ENCODE results near the gene SV2C.

Gene SV2C

DNA sequence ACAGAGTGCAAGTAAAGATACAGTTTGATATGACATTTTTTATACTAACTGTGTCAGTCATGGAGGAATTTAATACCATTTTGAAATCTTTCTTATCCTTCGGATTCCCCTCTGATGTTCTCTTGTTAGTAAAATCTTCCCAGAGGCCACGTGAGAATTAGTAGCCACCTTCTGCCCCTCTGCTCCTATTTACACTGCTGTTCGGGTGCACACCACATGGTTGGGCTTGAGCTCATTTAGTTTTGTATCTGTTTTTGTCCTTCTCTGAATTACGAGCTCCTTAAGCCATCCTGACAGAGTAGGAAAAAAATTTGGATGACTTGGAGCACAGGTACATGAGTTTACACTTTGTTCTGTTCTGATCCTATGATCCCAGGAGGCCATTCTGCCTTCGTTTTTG, 109.7 kb downstream of the SV2C start:
- Histone ChIP-seq H3K9me3 (ENCODE audit: control insufficient read depth, insufficient read depth, low read depth, low read length) (no peaks in the 10 kb centered on the region), H3K4me1 (ENCODE audit: control insufficient read depth, insufficient read depth, low read length) (no peaks in the 10 kb centered on the region), H3K27ac (ENCODE audit: extremely low read depth, low read depth, low read length) (no peak overlapping the region), H3K4me3 (ENCODE audit: low read depth, low read length) (no peak overlapping the region), H3K36me3 (ENCODE audit: control insufficient read depth in 2 of 2, insufficient read depth in 1 of 2, low read length in 2 of 2) (no peaks in the 10 kb centered on the region)
- ChIA-PET POLR2A (no interaction called here), CTCF (interaction anchor here (0.6 to 2.0 kb wide), 3 partner anchors 16 to 1534 kb away, joined by 3 to 5 read pairs (median 3); no protein-coding TSS in a partner anchor)
- TF ChIP-seq ZNF654 (tag by site-specific recombination; IDR thresholded peaks at IDR 0.05; ENCODE audit: low read depth), result no peak
- TF ChIP-seq, protein P1, sequence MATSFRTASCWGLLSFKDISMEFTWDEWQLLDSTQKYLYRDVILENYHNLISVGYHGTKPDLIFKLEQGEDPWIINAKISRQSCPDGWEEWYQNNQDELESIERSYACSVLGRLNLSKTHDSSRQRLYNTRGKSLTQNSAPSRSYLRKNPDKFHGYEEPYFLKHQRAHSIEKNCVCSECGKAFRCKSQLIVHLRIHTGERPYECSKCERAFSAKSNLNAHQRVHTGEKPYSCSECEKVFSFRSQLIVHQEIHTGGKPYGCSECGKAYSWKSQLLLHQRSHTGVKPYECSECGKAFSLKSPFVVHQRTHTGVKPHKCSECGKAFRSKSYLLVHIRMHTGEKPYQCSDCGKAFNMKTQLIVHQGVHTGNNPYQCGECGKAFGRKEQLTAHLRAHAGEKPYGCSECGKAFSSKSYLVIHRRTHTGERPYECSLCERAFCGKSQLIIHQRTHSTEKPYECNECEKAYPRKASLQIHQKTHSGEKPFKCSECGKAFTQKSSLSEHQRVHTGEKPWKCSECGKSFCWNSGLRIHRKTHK (tag by site-specific recombination; IDR thresholded peaks at IDR 0.05), result no peak
- peak; percentile 88 for TF ChIP-seq ZNF449 (tag by site-specific recombination; IDR thresholded peaks at IDR 0.05)

- no peaks in the 10 kb centered on the region for H3K9me3 ChIP-seq (ENCODE audit: control insufficient read depth, insufficient read depth, low read depth, low read length)
- POLR2A ChIA-PET, result no interaction called here
- no peak overlapping the region for H3K4me3 ChIP-seq (ENCODE audit: low read depth, low read length)
- H3K4me1 ChIP-seq (ENCODE audit: control insufficient read depth, insufficient read depth, low read length), result no peaks in the 10 kb centered on the region
- TF ChIP-seq, protein P2, sequence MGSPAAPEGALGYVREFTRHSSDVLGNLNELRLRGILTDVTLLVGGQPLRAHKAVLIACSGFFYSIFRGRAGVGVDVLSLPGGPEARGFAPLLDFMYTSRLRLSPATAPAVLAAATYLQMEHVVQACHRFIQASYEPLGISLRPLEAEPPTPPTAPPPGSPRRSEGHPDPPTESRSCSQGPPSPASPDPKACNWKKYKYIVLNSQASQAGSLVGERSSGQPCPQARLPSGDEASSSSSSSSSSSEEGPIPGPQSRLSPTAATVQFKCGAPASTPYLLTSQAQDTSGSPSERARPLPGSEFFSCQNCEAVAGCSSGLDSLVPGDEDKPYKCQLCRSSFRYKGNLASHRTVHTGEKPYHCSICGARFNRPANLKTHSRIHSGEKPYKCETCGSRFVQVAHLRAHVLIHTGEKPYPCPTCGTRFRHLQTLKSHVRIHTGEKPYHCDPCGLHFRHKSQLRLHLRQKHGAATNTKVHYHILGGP (tag by site-specific recombination; IDR thresholded peaks at IDR 0.05), result no peak
- no peak for TF ChIP-seq ZNF548 (tag by site-specific recombination; IDR thresholded peaks at IDR 0.05)
- TF ChIP-seq, protein P3, sequence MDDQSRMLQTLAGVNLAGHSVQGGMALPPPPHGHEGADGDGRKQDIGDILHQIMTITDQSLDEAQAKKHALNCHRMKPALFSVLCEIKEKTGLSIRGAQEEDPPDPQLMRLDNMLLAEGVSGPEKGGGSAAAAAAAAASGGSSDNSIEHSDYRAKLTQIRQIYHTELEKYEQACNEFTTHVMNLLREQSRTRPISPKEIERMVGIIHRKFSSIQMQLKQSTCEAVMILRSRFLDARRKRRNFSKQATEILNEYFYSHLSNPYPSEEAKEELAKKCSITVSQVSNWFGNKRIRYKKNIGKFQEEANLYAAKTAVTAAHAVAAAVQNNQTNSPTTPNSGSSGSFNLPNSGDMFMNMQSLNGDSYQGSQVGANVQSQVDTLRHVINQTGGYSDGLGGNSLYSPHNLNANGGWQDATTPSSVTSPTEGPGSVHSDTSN (CRISPR knock-in tag; IDR thresholded peaks at IDR 0.05), result no peak
- no peak for TF ChIP-seq SCRT1 (tag by site-specific recombination; IDR thresholded peaks at IDR 0.05; ENCODE audit: borderline replicate concordance)
- no peak for TF ChIP-seq ZNF585B (tag by site-specific recombination; IDR thresholded peaks at IDR 0.05)
- TF ChIP-seq, protein P4, sequence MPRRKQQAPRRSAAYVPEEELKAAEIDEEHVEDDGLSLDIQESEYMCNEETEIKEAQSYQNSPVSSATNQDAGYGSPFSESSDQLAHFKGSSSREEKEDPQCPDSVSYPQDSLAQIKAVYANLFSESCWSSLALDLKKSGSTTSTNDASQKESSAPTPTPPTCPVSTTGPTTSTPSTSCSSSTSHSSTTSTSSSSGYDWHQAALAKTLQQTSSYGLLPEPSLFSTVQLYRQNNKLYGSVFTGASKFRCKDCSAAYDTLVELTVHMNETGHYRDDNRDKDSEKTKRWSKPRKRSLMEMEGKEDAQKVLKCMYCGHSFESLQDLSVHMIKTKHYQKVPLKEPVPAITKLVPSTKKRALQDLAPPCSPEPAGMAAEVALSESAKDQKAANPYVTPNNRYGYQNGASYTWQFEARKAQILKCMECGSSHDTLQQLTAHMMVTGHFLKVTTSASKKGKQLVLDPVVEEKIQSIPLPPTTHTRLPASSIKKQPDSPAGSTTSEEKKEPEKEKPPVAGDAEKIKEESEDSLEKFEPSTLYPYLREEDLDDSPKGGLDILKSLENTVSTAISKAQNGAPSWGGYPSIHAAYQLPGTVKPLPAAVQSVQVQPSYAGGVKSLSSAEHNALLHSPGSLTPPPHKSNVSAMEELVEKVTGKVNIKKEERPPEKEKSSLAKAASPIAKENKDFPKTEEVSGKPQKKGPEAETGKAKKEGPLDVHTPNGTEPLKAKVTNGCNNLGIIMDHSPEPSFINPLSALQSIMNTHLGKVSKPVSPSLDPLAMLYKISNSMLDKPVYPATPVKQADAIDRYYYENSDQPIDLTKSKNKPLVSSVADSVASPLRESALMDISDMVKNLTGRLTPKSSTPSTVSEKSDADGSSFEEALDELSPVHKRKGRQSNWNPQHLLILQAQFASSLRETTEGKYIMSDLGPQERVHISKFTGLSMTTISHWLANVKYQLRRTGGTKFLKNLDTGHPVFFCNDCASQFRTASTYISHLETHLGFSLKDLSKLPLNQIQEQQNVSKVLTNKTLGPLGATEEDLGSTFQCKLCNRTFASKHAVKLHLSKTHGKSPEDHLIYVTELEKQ (tag by site-specific recombination; IDR thresholded peaks at IDR 0.05; ENCODE audit: borderline replicate concordance), result no peak
- TF ChIP-seq ZNF785 (tag by site-specific recombination; IDR thresholded peaks at IDR 0.05), result no peak
- TF ChIP-seq ZNF2 (tag by site-specific recombination; IDR thresholded peaks at IDR 0.05), result no peak
- TF ChIP-seq ZNF645 (tag by site-specific recombination; IDR thresholded peaks at IDR 0.05), result no peak
- no peak for TF ChIP-seq ZNF837 (tag by site-specific recombination; IDR thresholded peaks at IDR 0.05)
- TF ChIP-seq ZNF302 (tag by site-specific recombination; IDR thresholded peaks at IDR 0.05; ENCODE audit: low read depth), result no peak
- TF ChIP-seq, protein P5, sequence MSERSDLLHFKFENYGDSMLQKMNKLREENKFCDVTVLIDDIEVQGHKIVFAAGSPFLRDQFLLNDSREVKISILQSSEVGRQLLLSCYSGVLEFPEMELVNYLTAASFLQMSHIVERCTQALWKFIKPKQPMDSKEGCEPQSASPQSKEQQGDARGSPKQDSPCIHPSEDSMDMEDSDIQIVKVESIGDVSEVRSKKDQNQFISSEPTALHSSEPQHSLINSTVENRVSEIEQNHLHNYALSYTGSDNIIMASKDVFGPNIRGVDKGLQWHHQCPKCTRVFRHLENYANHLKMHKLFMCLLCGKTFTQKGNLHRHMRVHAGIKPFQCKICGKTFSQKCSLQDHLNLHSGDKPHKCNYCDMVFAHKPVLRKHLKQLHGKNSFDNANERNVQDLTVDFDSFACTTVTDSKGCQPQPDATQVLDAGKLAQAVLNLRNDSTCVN (tag by site-specific recombination; optimal IDR thresholded peaks at IDR 0.05), result no peak
- no peak for TF ChIP-seq SP2 (tag by site-specific recombination; IDR thresholded peaks at IDR 0.05)
- no peak for TF ChIP-seq HOXA7 (CRISPR knock-in tag; IDR thresholded peaks at IDR 0.05; ENCODE audit: borderline replicate concordance)
- no peak for TF ChIP-seq ZBTB8A (tag by site-specific recombination; IDR thresholded peaks at IDR 0.05)
- TF ChIP-seq ZNF621 (tag by site-specific recombination; IDR thresholded peaks at IDR 0.05), result no peak
- CTCF ChIA-PET, result interaction anchor here (0.7 to 2.0 kb wide), 2 partner anchors 47 to 458 kb away, joined by 3 to 5 read pairs; no protein-coding TSS in a partner anchor
- no peaks in the 10 kb centered on the region for H3K36me3 ChIP-seq (ENCODE audit: control insufficient read depth in 2 of 2, insufficient read depth in 1 of 2, low read length in 2 of 2)
- no peak overlapping the region for H3K27ac ChIP-seq (ENCODE audit: extremely low read depth, low read depth, low read length)
These were observed 110.5 kb downstream of the SV2C start for GRCh38 chr5:76193635-76194034.

All from HEK293 (cell line).